Activated naive CD8-positive, alpha-beta T cell treated with anti-CD3 and anti-CD28 coated beads, Interleukin-2, amount 10 ng/mL, durations not matched to agents 7 days and 5 days (primary cell): ENCODE data around the gene RIMKLB. TPM values are rescaled to one million over a fixed set of nuclear protein-coding genes. Genes with fewer than 3 reads are reported as not detected.
"Not testable (repeated sequence)": the region's sequence is repeated elsewhere in the genome, so short reads cannot be mapped to it uniquely, and the experiment has no call there.

ENCODE experiments used
- ATAC-seq: fragments of 150-1000 bp; cut with Tn5 transposase; one replicate; pipeline ENCODE4 v1.10.0; 2021; ENCODE audit warnings: low read depth, moderate library complexity
- POLR2A ChIA-PET: fragments of 350-600 bp; sonication (Branson Sonifier 250); formaldehyde crosslinking; loops from one replicate; lab custom pipeline; 2021; ENCODE audit warnings: antibody characterized with exemption; lab: Charles Lee
- DNase-seq: peaks from one replicate; pipeline ENCODE4 v3.0.0; 2021
- H3K27ac Mint-ChIP-seq: one replicate; pipeline ENCODE4 v1.8.0; 2022; ENCODE audit warnings: mild to moderate bottlenecking, mixed read lengths
- H3K27me3 Mint-ChIP-seq: one replicate; pipeline ENCODE4 v1.8.0; 2022; ENCODE audit warnings: mild to moderate bottlenecking, moderate library complexity, mixed read lengths
- H3K36me3 Mint-ChIP-seq: one replicate; pipeline ENCODE4 v1.8.0; 2021; ENCODE audit warnings: mild to moderate bottlenecking, mixed read lengths
- H3K4me1 Mint-ChIP-seq: one replicate; pipeline ENCODE4 v1.8.0; 2021; ENCODE audit warnings: mixed read lengths
- H3K4me3 Mint-ChIP-seq: one replicate; pipeline ENCODE4 v1.8.0; 2022; ENCODE audit warnings: mild to moderate bottlenecking, moderate library complexity, mixed read lengths
- H3K9me3 Mint-ChIP-seq: one replicate; pipeline ENCODE4 v1.8.0; 2021; ENCODE audit warnings: mixed read lengths
- total RNA-seq, 2 experiments: library from RNA; stranded (reverse); gene quantifications; one replicate each; pipeline ENCODE4 v1.2.3, GENCODE V29; 2021

Gene RIMKLB
- total RNA-seq, 2 experiments from 2014 or later: 15.5 to 17.9 TPM

GRCh38 chr12:8794611-8795010, 96.8 kb downstream of the RIMKLB start:
- H3K36me3 Mint-ChIP-seq, DNase-seq, H3K9me3 Mint-ChIP-seq, POLR2A ChIA-PET, H3K27me3 Mint-ChIP-seq, H3K27ac Mint-ChIP-seq, ATAC-seq, H3K4me3 Mint-ChIP-seq, H3K4me1 Mint-ChIP-seq: not testable (repeated sequence)

- ATAC-seq: no peak
- Mint-ChIP-seq H3K4me1 (peaks cover 3% of the 10 kb centered on the region), H3K27ac (no peak overlapping the region), H3K36me3 (peaks cover 3% of the 10 kb centered on the region), H3K4me3 (no peak overlapping the region), H3K27me3 (no peaks in the 10 kb centered on the region), H3K9me3 (no peaks in the 10 kb centered on the region)
- no peak for DNase-seq
- POLR2A ChIA-PET: no interaction called here
These were observed 99.2 kb downstream of the RIMKLB start for GRCh38 chr12:8796831-8797626.

- ATAC-seq, H3K4me1 Mint-ChIP-seq, H3K27ac Mint-ChIP-seq, DNase-seq, H3K36me3 Mint-ChIP-seq, H3K4me3 Mint-ChIP-seq, POLR2A ChIA-PET, H3K27me3 Mint-ChIP-seq, H3K9me3 Mint-ChIP-seq: not testable (repeated sequence)
These were observed 103.4 kb downstream of the RIMKLB start for GRCh38 chr12:8801213-8801612.

GRCh38 chr12:8804833-8805232, 107.0 kb downstream of the RIMKLB start:
- H3K4me3 Mint-ChIP-seq, POLR2A ChIA-PET: not testable (repeated sequence)

GRCh38 chr12:8805487-8805886, 107.7 kb downstream of the RIMKLB start:
- H3K4me3 Mint-ChIP-seq, POLR2A ChIA-PET, DNase-seq, ATAC-seq, H3K4me1 Mint-ChIP-seq, H3K27me3 Mint-ChIP-seq, H3K9me3 Mint-ChIP-seq, H3K36me3 Mint-ChIP-seq, H3K27ac Mint-ChIP-seq: not testable (repeated sequence)

More at GRCh38 chr12:8804833-8805232, 107.0 kb downstream of the RIMKLB start:
- H3K27me3 Mint-ChIP-seq, H3K36me3 Mint-ChIP-seq, H3K27ac Mint-ChIP-seq, DNase-seq, ATAC-seq, H3K9me3 Mint-ChIP-seq, H3K4me1 Mint-ChIP-seq: not testable (repeated sequence)

- H3K4me3 Mint-ChIP-seq, DNase-seq, H3K27me3 Mint-ChIP-seq, H3K4me1 Mint-ChIP-seq, H3K27ac Mint-ChIP-seq, H3K36me3 Mint-ChIP-seq, POLR2A ChIA-PET, H3K9me3 Mint-ChIP-seq, ATAC-seq: not testable (repeated sequence)
These were observed 109.3 kb downstream of the RIMKLB start for GRCh38 chr12:8807084-8807483.

- POLR2A ChIA-PET, DNase-seq, ATAC-seq, H3K36me3 Mint-ChIP-seq, H3K27me3 Mint-ChIP-seq, H3K4me1 Mint-ChIP-seq, H3K4me3 Mint-ChIP-seq, H3K9me3 Mint-ChIP-seq: not testable (repeated sequence)
- H3K27ac Mint-ChIP-seq: peak overlapping the region; percentile 0
These were observed 112.3 kb downstream of the RIMKLB start for GRCh38 chr12:8810112-8810511.

- Mint-ChIP-seq H3K4me1 (no peaks in the 10 kb centered on the region), H3K9me3 (no peaks in the 10 kb centered on the region), H3K27me3 (no peaks in the 10 kb centered on the region), H3K36me3 (no peaks in the 10 kb centered on the region), H3K27ac (no peak overlapping the region), H3K4me3 (no peak overlapping the region)
- POLR2A ChIA-PET: no interaction called here
- ATAC-seq (no peak), DNase-seq (no peak)
These were observed 116.0 kb downstream of the RIMKLB start for GRCh38 chr12:8813572-8814357.

- no peaks in the 10 kb centered on the region for H3K36me3 Mint-ChIP-seq
- H3K27me3 Mint-ChIP-seq: no peaks in the 10 kb centered on the region
- no peak overlapping the region for H3K4me3 Mint-ChIP-seq
- no peaks in the 10 kb centered on the region for H3K9me3 Mint-ChIP-seq
- ATAC-seq (no peak), DNase-seq (no peak)
- H3K4me1 Mint-ChIP-seq: no peaks in the 10 kb centered on the region
- H3K27ac Mint-ChIP-seq: no peak overlapping the region
- POLR2A ChIA-PET: interaction anchor here (0.6 to 0.7 kb wide), 2 partner anchors 21 to 56 kb away, joined by 3 read pairs; no protein-coding TSS in a partner anchor
These were observed 118.8 kb downstream of the RIMKLB start for GRCh38 chr12:8816448-8817050.

- H3K9me3 Mint-ChIP-seq: no peaks in the 10 kb centered on the region
- H3K36me3 Mint-ChIP-seq: no peaks in the 10 kb centered on the region
- DNase-seq (no peak), ATAC-seq (no peak)
- H3K4me1 Mint-ChIP-seq: no peaks in the 10 kb centered on the region
- peaks cover 2% of the 10 kb centered on the region for H3K27me3 Mint-ChIP-seq
- no peak overlapping the region for H3K4me3 Mint-ChIP-seq
- no peak overlapping the region for H3K27ac Mint-ChIP-seq
- POLR2A ChIA-PET: no interaction called here
These were observed 120.1 kb downstream of the RIMKLB start for GRCh38 chr12:8817856-8818255.

GRCh38 chr12:8818526-8818925, 120.7 kb downstream of the RIMKLB start:
- H3K36me3 Mint-ChIP-seq: no peaks in the 10 kb centered on the region
- DNase-seq (no peak), ATAC-seq (no peak)
- no peaks in the 10 kb centered on the region for H3K9me3 Mint-ChIP-seq
- peaks cover 2% of the 10 kb centered on the region for H3K27me3 Mint-ChIP-seq
- H3K4me1 Mint-ChIP-seq: no peaks in the 10 kb centered on the region
- POLR2A ChIA-PET: no interaction called here
- H3K27ac Mint-ChIP-seq: no peak overlapping the region
- no peak overlapping the region for H3K4me3 Mint-ChIP-seq

GRCh38 chr12:8819666-8819980, 121.8 kb downstream of the RIMKLB start:
- POLR2A ChIA-PET: no interaction called here

GRCh38 chr12:8820676-8821407, 123.1 kb downstream of the RIMKLB start:
- POLR2A ChIA-PET, ATAC-seq, H3K4me1 Mint-ChIP-seq, H3K4me3 Mint-ChIP-seq, H3K27ac Mint-ChIP-seq, H3K9me3 Mint-ChIP-seq, DNase-seq, H3K36me3 Mint-ChIP-seq: not testable (repeated sequence)
- peaks cover 16% of the 10 kb centered on the region for H3K27me3 Mint-ChIP-seq

More at GRCh38 chr12:8819666-8819980, 121.8 kb downstream of the RIMKLB start:
- H3K4me3 Mint-ChIP-seq: no peak overlapping the region
- no peaks in the 10 kb centered on the region for H3K9me3 Mint-ChIP-seq
- no peaks in the 10 kb centered on the region for H3K4me1 Mint-ChIP-seq
- no peak for ATAC-seq
- no peak overlapping the region for H3K27ac Mint-ChIP-seq
- no peak for DNase-seq
- H3K36me3 Mint-ChIP-seq: no peaks in the 10 kb centered on the region
- H3K27me3 Mint-ChIP-seq: peaks cover 8% of the 10 kb centered on the region
